BE2C (cell line): ENCODE data around the gene ADAMTS5.

ENCODE experiments used
- DNase-seq: peaks from one replicate; pipeline ENCODE4 v3.0.0-alpha.2; 2020
- H3K27me3 ChIP-seq: fragments of 250-450 bp; sonication (Bioruptor Pico); 2 replicates; pipeline ENCODE4 v1.5.1; 2020; ENCODE audit warnings: mild to moderate bottlenecking
- H3K36me3 ChIP-seq: fragments of 250-450 bp; sonication (Bioruptor Pico); 2 replicates; pipeline ENCODE4 v1.5.1; 2020; ENCODE audit warnings: mild to moderate bottlenecking
- H3K4me1 ChIP-seq: fragments of 250-450 bp; sonication (Bioruptor Pico); 2 replicates; pipeline ENCODE4 v1.5.1; 2020
- H3K4me3 ChIP-seq: 2 replicates; pipeline ENCODE4 v1.5.1; 2011; ENCODE audit warnings: low read depth, low read length
- H3K9me3 ChIP-seq: fragments of 250-450 bp; sonication (Bioruptor Pico); 2 replicates; pipeline ENCODE4 v1.5.1; 2020
- TF ChIP-seq, protein P1 (sequence below): IDR thresholded peaks from 2 replicates; pipeline ENCODE4 v1.5.1; 2012; ENCODE audit warnings: mild to moderate bottlenecking, low read depth, low read length

The ADAMTS5 gene

GRCh38 chr21:26972192-26972591 is 5.3 kb upstream of the ADAMTS5 start:
- Histone ChIP-seq H3K27me3 (no peaks in the 10 kb centered on the region; the same call in 1 of the 2 replicates), H3K4me3 (no peak overlapping the region), H3K4me1 (no peaks in the 10 kb centered on the region), H3K36me3 (no peaks in the 10 kb centered on the region), H3K9me3 (no peaks in the 10 kb centered on the region; the same call in 1 of the 2 replicates)
- TF ChIP-seq, protein P1, sequence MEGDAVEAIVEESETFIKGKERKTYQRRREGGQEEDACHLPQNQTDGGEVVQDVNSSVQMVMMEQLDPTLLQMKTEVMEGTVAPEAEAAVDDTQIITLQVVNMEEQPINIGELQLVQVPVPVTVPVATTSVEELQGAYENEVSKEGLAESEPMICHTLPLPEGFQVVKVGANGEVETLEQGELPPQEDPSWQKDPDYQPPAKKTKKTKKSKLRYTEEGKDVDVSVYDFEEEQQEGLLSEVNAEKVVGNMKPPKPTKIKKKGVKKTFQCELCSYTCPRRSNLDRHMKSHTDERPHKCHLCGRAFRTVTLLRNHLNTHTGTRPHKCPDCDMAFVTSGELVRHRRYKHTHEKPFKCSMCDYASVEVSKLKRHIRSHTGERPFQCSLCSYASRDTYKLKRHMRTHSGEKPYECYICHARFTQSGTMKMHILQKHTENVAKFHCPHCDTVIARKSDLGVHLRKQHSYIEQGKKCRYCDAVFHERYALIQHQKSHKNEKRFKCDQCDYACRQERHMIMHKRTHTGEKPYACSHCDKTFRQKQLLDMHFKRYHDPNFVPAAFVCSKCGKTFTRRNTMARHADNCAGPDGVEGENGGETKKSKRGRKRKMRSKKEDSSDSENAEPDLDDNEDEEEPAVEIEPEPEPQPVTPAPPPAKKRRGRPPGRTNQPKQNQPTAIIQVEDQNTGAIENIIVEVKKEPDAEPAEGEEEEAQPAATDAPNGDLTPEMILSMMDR, result no peak
- no peak for DNase-seq

- Histone ChIP-seq H3K27me3 (peaks cover 3% of the 10 kb centered on the region; the same call in 1 of the 2 replicates), H3K4me1 (no peaks in the 10 kb centered on the region), H3K36me3 (no peaks in the 10 kb centered on the region), H3K4me3 (no peak overlapping the region), H3K9me3 (no peaks in the 10 kb centered on the region; the same call in 1 of the 2 replicates)
- DNase-seq, result no peak
- TF ChIP-seq, protein P1, result no peak
Measured at GRCh38 chr21:26969971-26970725, 3.3 kb upstream of the ADAMTS5 start.

DNA sequence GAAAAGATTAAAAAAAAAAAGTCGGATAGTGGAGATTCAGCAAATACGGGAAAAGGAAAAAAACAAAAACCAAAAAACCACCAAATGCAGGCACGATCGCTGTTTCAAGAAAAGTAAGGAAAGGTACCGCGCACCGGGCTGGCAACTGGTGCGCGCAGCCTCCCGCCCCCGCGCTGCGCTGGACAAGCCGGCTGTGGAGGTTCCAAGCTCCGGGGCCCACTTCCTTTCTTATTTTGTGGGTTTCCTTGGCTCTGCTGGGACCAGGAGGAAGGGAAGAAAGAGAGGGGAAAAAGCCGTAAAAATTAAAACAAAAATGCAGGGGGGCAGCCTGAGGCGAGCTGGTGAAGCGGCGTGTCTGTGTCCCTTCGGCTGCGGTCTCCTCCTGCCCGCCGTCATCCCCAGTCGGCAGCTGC is 233 bp downstream of the ADAMTS5 start:
- H3K9me3 ChIP-seq, result no peaks in the 10 kb centered on the region; the same call in 1 of the 2 replicates
- DNase-seq, result peak; percentile 20
- no peaks in the 10 kb centered on the region for H3K36me3 ChIP-seq
- H3K27me3 ChIP-seq, result peaks cover 3% of the 10 kb centered on the region; the same call in 1 of the 2 replicates
- TF ChIP-seq, protein P1, result no peak
- H3K4me1 ChIP-seq, result no peaks in the 10 kb centered on the region
- peak overlapping the region; percentile 88 for H3K4me3 ChIP-seq

GRCh38 chr21:26965907-26966581 is 844 bp downstream of the ADAMTS5 start:
- peaks cover 3% of the 10 kb centered on the region; the same call in 1 of the 2 replicates for H3K27me3 ChIP-seq
- DNase-seq, result peak; percentile 70
- TF ChIP-seq, protein P1, result no peak
- no peaks in the 10 kb centered on the region; the same call in 1 of the 2 replicates for H3K9me3 ChIP-seq
- peak overlapping the region; percentile 88 for H3K4me3 ChIP-seq
- no peaks in the 10 kb centered on the region for H3K36me3 ChIP-seq
- no peaks in the 10 kb centered on the region for H3K4me1 ChIP-seq

- Histone ChIP-seq H3K9me3 (no peaks in the 10 kb centered on the region; the same call in 1 of the 2 replicates), H3K27me3 (peaks cover 3% of the 10 kb centered on the region; the same call in 1 of the 2 replicates), H3K36me3 (no peaks in the 10 kb centered on the region), H3K4me1 (no peaks in the 10 kb centered on the region), H3K4me3 (peak overlapping the region; percentile 88)
- DNase-seq, result peak; percentile 71
- TF ChIP-seq, protein P1, result peak; percentile 50
Measured at GRCh38 chr21:26965040-26965906, 1.6 kb downstream of the ADAMTS5 start.
